Measurements from ENCODE around the gene CEMIP. TPM values are rescaled to one million over a fixed set of nuclear protein-coding genes. Genes with fewer than 3 reads are reported as not detected.
A peak's percentile ranks its signal among the peaks of the same experiment; 100 is the strongest.

Gene CEMIP
- total and polyA plus RNA-seq, 2 of the 8 experiments (the other 6 are each of a cell fraction or from before 2014, with no cell fraction given): 0.11 to 0.60 TPM

- Histone ChIP-seq H3K4ac (replicated peaks; ENCODE audit: insufficient read length, low read depth, low read length) (no peak overlapping the region), H3K4me1 (replicated peaks in 1 of 4; ENCODE audit: control insufficient read depth in 3 of 4, insufficient read depth in 4 of 4, low read length in 3 of 4) (no peaks in the 10 kb centered on the region), H2BK5ac (ENCODE audit: low read depth, low read length) (no peak overlapping the region), H3K9ac (replicated peaks in 1 of 4; ENCODE audit: extremely low read depth in 1 of 4, low read depth in 3 of 4, low read length in 3 of 4) (no peak overlapping the region), H4K91ac (replicated peaks; ENCODE audit: insufficient read length, low read length) (no peak overlapping the region), H4K8ac (ENCODE audit: extremely low read depth, insufficient read depth, low read length) (no peak overlapping the region), H3K36me3 (ENCODE audit: control insufficient read depth in 2 of 4, insufficient read depth in 4 of 4, low read length in 3 of 4) (no peaks in the 10 kb centered on the region), H3K9me3 (ENCODE audit: insufficient read depth in 2 of 2, low read depth in 1 of 2, low read length in 1 of 2) (no peaks in the 10 kb centered on the region), H3K27me3 (replicated peaks in 1 of 4; ENCODE audit: control insufficient read depth in 3 of 4, extremely low read depth in 1 of 4, insufficient read depth in 3 of 4, low read length in 3 of 4) (no peaks in the 10 kb centered on the region; a peak in 1 of 7 replicates), H3K18ac (ENCODE audit: extremely low read depth, low read length) (no peak overlapping the region), H3K4me3 (ENCODE audit: extremely low read depth in 1 of 4, insufficient read depth in 2 of 4, low read depth in 3 of 4, low read length in 4 of 4) (no peak overlapping the region), H2BK120ac (replicated peaks; ENCODE audit: low read depth, low read length) (no peak overlapping the region), H2BK20ac (ENCODE audit: low read length) (no peak overlapping the region), H4K5ac (ENCODE audit: insufficient read length, low read depth, low read length) (no peak overlapping the region), H3K79me1 (ENCODE audit: low read depth, low read length) (no peaks in the 10 kb centered on the region), H3K4me2 (ENCODE audit: insufficient read depth in 1 of 2, low read depth in 2 of 2, low read length in 2 of 2) (no peak overlapping the region), H3K56ac (replicated peaks; ENCODE audit: insufficient read length, low read depth, low read length) (no peak overlapping the region), H4K20me1 (replicated peaks in 1 of 2; ENCODE audit: control insufficient read depth in 1 of 2, insufficient read depth in 2 of 2, low read length in 2 of 2) (no peaks in the 10 kb centered on the region), H3K23me2 (ENCODE audit: low read depth, low read length) (no peaks in the 10 kb centered on the region), H3K27ac (ENCODE audit: low read depth, low read length) (no peak overlapping the region; the same call in 1 of the 2 replicates), H2BK12ac (ENCODE audit: low read depth, low read length) (0 out of 2 replicates have a peak overlapping the region, but pooled peaks have one; percentile 31), H2AK5ac (ENCODE audit: low read depth, low read length) (no peak overlapping the region), H2AFZ (ENCODE audit: low read length) (no peak overlapping the region), H2BK15ac (ENCODE audit: low read length) (no peak overlapping the region), H3K23ac (ENCODE audit: insufficient read length) (no peak overlapping the region), H3K14ac (ENCODE audit: insufficient read length) (no peak overlapping the region), H3K79me2 (ENCODE audit: control insufficient read depth in 1 of 2, insufficient read depth in 2 of 2, low read length in 2 of 2) (no peaks in the 10 kb centered on the region)
- CTCF ChIA-PET (ENCODE audit: partially characterized antibody): interaction anchor here (0.5 to 5.0 kb wide), 15 partner anchors 9 to 458 kb away, joined by 3 to 28 read pairs (median 3); no protein-coding TSS in a partner anchor
- DNase-seq (ENCODE audit: low read depth in 1 of 2, low spot score in 2 of 2) (no peak), FAIRE-seq (no peak)
- 95% methylated on average over 18 of the region's 20 CpGs; no CpG with 5 or more reads in 1 of the 2 experiments for WGBS, 2 experiments (ENCODE audit: extremely low coverage in 1 of 2, insufficient coverage in 1 of 2, insufficient read length in 1 of 2, insufficient replicate concordance in 2 of 2, low coverage in 1 of 2, low lambda C conversion rate in 2 of 2, missing lambda C conversion rate in 1 of 2)
- POLR2A ChIA-PET (ENCODE audit: partially characterized antibody): interaction anchor here (0.6 kb wide), 2 partner anchors 24 to 38 kb away, joined by 3 read pairs; no protein-coding TSS in a partner anchor
- TF ChIP-seq SP1 (IDR thresholded peaks at IDR 0.05; ENCODE audit: low read depth, low read length) (no peak), SIX5 (IDR thresholded peaks at IDR 0.05; ENCODE audit: low read depth, low read length) (no peak), HDAC2 (IDR thresholded peaks at IDR 0.05; ENCODE audit: borderline replicate concordance in 1 of 2, low read depth in 2 of 2, low read length in 2 of 2) (no peak), CREB1 (IDR thresholded peaks at IDR 0.05) (no peak), TAF1 (IDR thresholded peaks at IDR 0.05; ENCODE audit: low read depth, low read length) (no peak), KDM1A (IDR thresholded peaks at IDR 0.05; ENCODE audit: borderline replicate concordance, low read length) (no peak), CTBP2 (IDR thresholded peaks at IDR 0.05; ENCODE audit: borderline replicate concordance, insufficient read depth, insufficient read length, low read length) (no peak), SP4 (IDR thresholded peaks at IDR 0.05; ENCODE audit: low read length) (no peak), CHD2 (IDR thresholded peaks at IDR 0.05; ENCODE audit: low read length) (no peak), SP2 (IDR thresholded peaks at IDR 0.05; ENCODE audit: low read length) (no peak), CEBPB (IDR thresholded peaks at IDR 0.05; ENCODE audit: low read depth, low read length) (no peak), TBP (IDR thresholded peaks at IDR 0.05; ENCODE audit: low read depth, low read length) (no peak), KDM5A (IDR thresholded peaks at IDR 0.05; ENCODE audit: low read length) (no peak)
- TF ChIP-seq, protein P1, sequence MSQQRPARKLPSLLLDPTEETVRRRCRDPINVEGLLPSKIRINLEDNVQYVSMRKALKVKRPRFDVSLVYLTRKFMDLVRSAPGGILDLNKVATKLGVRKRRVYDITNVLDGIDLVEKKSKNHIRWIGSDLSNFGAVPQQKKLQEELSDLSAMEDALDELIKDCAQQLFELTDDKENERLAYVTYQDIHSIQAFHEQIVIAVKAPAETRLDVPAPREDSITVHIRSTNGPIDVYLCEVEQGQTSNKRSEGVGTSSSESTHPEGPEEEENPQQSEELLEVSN (IDR thresholded peaks at IDR 0.05): no peak
Observed at GRCh38 chr15:80921736-80922410, 142.7 kb downstream of the CEMIP start.
